GM12801 (cell line): ENCODE results near the gene IFRD2.

Experiments used
- CTCF ChIP-seq: IDR thresholded peaks from one replicate; pipeline ENCODE4 v1.5.1; 2011; ENCODE audit warnings: control low read depth; ENCODE audit not compliant: insufficient read length; ENCODE audit errors: extremely low read depth

IFRD2 gene

GRCh38 chr3:50337175-50337861 is 45.1 kb upstream of the IFRD2 start:
- no peak for TF ChIP-seq CTCF

DNA sequence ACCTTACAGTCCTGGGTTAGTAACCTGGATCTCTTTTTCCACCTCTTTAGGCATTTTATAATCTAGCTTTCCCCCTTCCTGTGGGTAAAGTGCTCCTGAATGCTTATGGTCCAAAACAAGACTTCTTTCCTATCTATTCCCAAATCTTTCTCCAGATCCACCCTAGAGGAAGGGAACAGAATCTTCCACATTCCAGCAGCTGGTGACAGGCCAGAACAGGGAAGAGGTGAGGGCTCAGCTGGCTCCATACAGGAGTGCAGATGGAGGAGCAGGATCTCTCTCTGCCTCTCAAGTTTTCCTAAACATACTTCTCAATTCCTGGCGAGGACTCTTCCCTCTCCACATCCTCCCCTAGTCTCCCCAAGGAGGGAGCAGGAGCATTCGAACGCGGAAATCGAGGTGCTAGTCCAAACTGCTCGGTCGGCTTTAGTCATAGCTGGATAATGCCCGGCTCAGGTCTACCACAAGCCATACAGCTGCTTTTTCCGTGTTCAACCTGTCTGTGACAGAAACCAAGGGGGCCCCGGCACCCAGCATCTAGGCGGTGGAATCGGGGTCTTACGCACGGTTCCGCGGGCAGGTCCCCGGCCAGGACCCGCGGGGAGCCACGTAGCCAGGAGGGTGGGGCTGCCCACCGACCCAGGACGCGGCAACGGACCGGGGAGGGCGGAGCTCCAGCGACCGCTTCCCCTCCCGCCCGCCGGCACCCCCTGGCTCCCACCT is 44.4 kb upstream of the IFRD2 start:
- TF ChIP-seq CTCF = no peak

GRCh38 chr3:50334339-50335075 is 42.3 kb upstream of the IFRD2 start:
- no peak for TF ChIP-seq CTCF

DNA sequence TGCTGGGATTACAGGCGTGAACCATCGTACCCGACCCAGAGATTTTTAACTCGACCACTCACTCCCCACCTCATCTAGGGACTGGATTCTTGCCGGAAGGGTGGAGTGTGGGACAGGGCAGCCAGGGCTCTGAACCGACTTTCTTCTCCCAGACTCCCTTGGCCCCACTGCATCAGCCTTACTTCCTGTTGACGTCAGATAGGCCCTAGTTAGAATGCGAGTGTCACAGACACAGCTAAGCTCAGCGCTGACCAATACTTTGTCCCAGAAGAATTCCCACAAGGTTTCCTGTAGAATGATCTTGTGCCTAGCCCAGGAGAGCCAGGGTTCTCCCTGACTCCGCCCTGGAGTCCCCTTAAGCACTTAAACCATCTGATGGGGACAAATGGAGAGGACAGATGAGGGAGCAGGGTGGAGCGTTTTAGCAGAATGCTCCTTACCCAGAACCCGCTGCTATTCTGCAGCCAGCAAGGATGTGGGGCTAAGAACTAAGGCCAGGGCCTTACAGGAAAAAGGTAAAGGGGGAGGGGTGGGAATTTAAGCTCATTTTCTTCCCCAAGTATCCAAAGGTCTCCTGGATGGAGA is 41.6 kb upstream of the IFRD2 start:
- no peak for TF ChIP-seq CTCF

DNA sequence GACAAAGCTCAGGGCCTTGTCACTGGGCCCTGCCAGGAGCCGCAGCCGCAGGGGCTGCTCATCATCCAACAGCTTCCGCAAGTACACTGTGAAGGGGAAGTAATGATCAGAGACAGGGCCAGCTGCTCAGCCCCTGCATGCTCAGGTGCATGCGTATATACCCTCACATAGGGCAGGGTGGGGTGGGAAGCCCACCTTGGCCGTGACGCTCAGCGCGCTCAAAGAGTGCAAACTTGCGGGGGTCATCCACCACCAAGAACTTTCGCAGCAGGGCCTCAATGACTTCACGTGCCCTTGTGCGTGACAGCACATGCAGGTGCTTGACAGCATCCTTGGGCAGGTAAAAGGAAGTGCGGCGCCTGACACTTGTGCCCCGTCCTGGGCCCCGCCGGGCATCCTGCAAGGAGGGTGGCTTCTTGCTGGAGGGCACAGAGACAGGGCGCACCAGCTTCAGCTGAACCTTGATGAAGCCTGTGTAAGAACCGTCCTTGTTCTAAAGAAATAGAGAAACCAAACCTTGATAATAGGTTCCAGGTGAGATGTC is 39.2 kb upstream of the IFRD2 start:
- no peak for TF ChIP-seq CTCF

GRCh38 chr3:50330330-50330729 is 38.1 kb upstream of the IFRD2 start:
- TF ChIP-seq CTCF = no peak
